Measurements from ENCODE around the gene NUDT7. TPM values are rescaled to one million over a fixed set of nuclear protein-coding genes. Genes with fewer than 3 reads are reported as not detected.

Gene NUDT7
- total RNA-seq, 1 donor from 2014 or later: 3.4 TPM

DNA sequence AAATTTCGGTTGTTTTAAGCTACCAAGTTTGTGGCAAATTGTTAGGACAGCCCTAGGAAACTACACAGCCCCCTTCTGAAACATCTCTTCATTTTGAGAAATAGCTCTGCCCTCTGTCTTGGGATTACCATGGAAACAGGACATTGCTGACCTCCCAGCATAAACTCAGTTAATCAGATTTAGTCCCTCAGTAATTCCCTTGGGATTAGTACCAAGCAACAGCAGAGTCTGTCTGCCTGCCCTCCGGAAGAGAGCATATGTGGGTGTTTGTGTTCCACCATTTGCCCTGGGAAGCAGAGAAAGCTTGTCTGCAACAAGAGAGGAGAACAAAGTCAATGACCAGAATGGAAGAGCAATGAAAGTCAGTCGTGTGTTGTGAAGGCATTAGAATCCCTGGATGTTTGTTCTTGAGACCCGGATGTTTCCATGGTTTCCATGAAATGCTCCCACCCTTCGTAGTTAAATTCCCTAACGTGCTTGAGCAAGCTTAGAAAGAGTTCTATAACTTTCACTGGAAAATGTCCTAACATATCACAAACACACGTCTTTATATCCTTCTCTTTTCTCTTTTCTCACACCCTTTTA, 26.2 kb downstream of the NUDT7 start:
- no peak overlapping the region for H3K27ac ChIP-seq
- no peaks in the 10 kb centered on the region for H3K27me3 ChIP-seq
- H3K9me3 ChIP-seq: no peaks in the 10 kb centered on the region
- no peaks in the 10 kb centered on the region for H3K36me3 ChIP-seq
- TF ChIP-seq CTCF (IDR thresholded peaks at IDR 0.05) (no peak), POLR2A (IDR thresholded peaks at IDR 0.05) (no peak), POLR2AphosphoS5 (IDR thresholded peaks at IDR 0.05; ENCODE audit: insufficient read depth in 1 of 2, low read depth in 1 of 2) (no peak)
- no peak overlapping the region for H3K4me3 ChIP-seq
- no peaks in the 10 kb centered on the region for H3K4me1 ChIP-seq
- intact Hi-C loops (cut with DNase I): no loop called here
- DNase-seq (ENCODE audit: extremely low spot score in 2 of 2): no peak

DNA sequence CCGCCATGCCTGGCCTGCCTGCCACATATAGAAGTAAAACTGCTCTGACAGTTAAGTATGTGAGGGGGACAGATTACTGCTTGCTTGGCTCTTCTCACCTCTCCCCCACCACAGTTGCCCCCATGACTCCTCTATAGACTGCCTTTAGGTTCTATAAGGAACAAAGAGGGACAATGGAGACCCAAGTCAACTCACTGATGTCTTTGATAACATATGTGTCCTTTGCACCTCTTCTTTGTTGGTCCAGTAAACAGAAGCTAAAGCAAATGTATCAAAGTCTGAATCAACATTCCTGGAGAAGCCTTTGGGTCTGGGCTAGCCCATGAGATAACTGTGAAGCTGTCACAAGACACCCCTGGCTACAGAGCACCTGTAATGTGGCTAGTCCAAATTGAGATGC, 27.1 kb downstream of the NUDT7 start:
- H3K27ac ChIP-seq: no peak overlapping the region
- no peak for TF ChIP-seq CTCF (IDR thresholded peaks at IDR 0.05)
- no peak for TF ChIP-seq POLR2A (IDR thresholded peaks at IDR 0.05)
- no peak for TF ChIP-seq POLR2AphosphoS5 (IDR thresholded peaks at IDR 0.05; ENCODE audit: insufficient read depth in 1 of 2, low read depth in 1 of 2)

GRCh38 chr16:77758046-77758445, 35.7 kb downstream of the NUDT7 start:
- Histone ChIP-seq H3K4me3 (no peak overlapping the region), H3K27me3 (no peaks in the 10 kb centered on the region), H3K9me3 (no peaks in the 10 kb centered on the region), H3K4me1 (no peaks in the 10 kb centered on the region), H3K27ac (no peak overlapping the region), H3K36me3 (no peaks in the 10 kb centered on the region)
- no peak for DNase-seq (ENCODE audit: extremely low spot score in 2 of 2)
- intact Hi-C loops (cut with DNase I): no loop called here
- TF ChIP-seq POLR2AphosphoS5 (IDR thresholded peaks at IDR 0.05; ENCODE audit: insufficient read depth in 1 of 2, low read depth in 1 of 2) (no peak), CTCF (IDR thresholded peaks at IDR 0.05) (no peak), POLR2A (IDR thresholded peaks at IDR 0.05) (no peak)

More for the DNA sequence above, 27.1 kb downstream of the NUDT7 start:
- intact Hi-C loops (cut with DNase I): no loop called here
- Histone ChIP-seq H3K4me1 (no peaks in the 10 kb centered on the region), H3K4me3 (no peak overlapping the region), H3K9me3 (no peaks in the 10 kb centered on the region), H3K36me3 (no peaks in the 10 kb centered on the region), H3K27me3 (no peaks in the 10 kb centered on the region)
- no peak for DNase-seq (ENCODE audit: extremely low spot score in 2 of 2)

DNA sequence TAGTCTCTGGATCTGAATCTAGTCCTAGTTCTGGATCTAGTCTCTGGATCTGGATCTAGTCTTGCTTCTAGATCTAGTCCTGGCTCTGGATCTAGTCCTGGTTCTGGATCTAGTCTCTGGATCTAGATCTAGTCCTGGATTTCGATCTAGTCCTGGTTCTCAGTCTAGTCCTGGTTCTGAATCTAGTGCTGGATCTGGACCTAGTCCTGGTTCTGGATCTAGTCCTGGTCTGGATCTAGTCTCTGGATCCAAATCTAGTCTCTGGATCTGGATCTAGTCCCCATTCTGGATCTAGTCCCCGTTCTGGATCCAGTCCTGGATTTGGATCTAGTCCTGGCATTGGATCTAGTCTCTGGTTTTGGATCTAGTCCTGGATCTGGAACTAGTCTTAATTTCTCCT, 36.2 kb downstream of the NUDT7 start:
- no peaks in the 10 kb centered on the region for H3K4me1 ChIP-seq
- H3K36me3 ChIP-seq: no peaks in the 10 kb centered on the region
- TF ChIP-seq CTCF (IDR thresholded peaks at IDR 0.05) (no peak), POLR2A (IDR thresholded peaks at IDR 0.05) (no peak), POLR2AphosphoS5 (IDR thresholded peaks at IDR 0.05; ENCODE audit: insufficient read depth in 1 of 2, low read depth in 1 of 2) (no peak)
- no peak overlapping the region for H3K27ac ChIP-seq
- DNase-seq (ENCODE audit: extremely low spot score in 2 of 2): no peak
- no peaks in the 10 kb centered on the region for H3K27me3 ChIP-seq
- intact Hi-C loops (cut with DNase I): no loop called here
- H3K4me3 ChIP-seq: no peak overlapping the region
- no peaks in the 10 kb centered on the region for H3K9me3 ChIP-seq

GRCh38 chr16:77759201-77759600, 36.9 kb downstream of the NUDT7 start:
- no peaks in the 10 kb centered on the region for H3K9me3 ChIP-seq
- no peak for DNase-seq (ENCODE audit: extremely low spot score in 2 of 2)
- intact Hi-C loops (cut with DNase I): no loop called here
- TF ChIP-seq POLR2A (IDR thresholded peaks at IDR 0.05) (no peak), POLR2AphosphoS5 (IDR thresholded peaks at IDR 0.05; ENCODE audit: insufficient read depth in 1 of 2, low read depth in 1 of 2) (no peak), CTCF (IDR thresholded peaks at IDR 0.05) (no peak)
- H3K27me3 ChIP-seq: no peaks in the 10 kb centered on the region
- no peaks in the 10 kb centered on the region for H3K36me3 ChIP-seq
- H3K4me3 ChIP-seq: no peak overlapping the region
- peaks cover 3% of the 10 kb centered on the region for H3K4me1 ChIP-seq
- H3K27ac ChIP-seq: no peak overlapping the region
